ENCODE data around the gene MRTFA. TPM values are rescaled to one million over a fixed set of nuclear protein-coding genes. Genes with fewer than 3 reads are reported as not detected.

MRTFA gene
- polyA plus RNA-seq, 2 of the 4 experiments (the other 2 are of a cell fraction): 6.8 to 48.3 TPM

DNA sequence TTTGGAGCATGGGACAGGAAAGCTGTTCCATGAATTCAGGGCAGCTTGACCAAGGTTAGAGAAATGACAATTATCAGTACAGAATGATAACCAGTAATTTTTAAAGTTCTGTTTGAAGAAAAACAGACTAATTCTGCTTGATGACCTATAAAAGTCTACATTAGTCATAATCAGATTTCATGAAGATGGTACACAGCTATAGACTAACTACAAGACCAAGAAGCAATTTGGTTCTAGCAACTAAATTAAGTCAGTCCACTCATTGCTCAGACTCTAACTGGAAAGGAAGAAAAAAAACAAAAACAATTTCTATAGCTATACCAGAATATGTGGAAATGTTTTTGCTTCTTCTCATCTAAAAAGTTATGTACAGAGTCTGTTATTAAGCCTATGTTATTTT, 24.9 kb downstream of the MRTFA start:
- ChIA-PET CTCF (interaction anchor here (0.7 kb wide), 1 partner anchor 11 kb away, joined by 3 read pairs; no protein-coding TSS in a partner anchor), POLR2A (no interaction called here)
- no peak for ATAC-seq
- no peak for DNase-seq (ENCODE audit: low read depth in 1 of 2, low spot score in 1 of 2)
- Histone ChIP-seq H3K27ac (no peak overlapping the region), H3K4me1 (peaks cover 67% of the 10 kb centered on the region), H3K9me3 (no peaks in the 10 kb centered on the region), H3K4me3 (no peak overlapping the region), H3K4me2 (no peak overlapping the region)
- TF ChIP-seq CHD2 (IDR thresholded peaks at IDR 0.05; ENCODE audit: low read length, partially characterized antibody) (no peak), TP53 (CRISPR knock-in tag; IDR thresholded peaks at IDR 0.05) (no peak), JUN (IDR thresholded peaks at IDR 0.05) (no peak), PHF8 (IDR thresholded peaks at IDR 0.05; ENCODE audit: borderline replicate concordance, low read depth) (no peak), HOXB13 (CRISPR knock-in tag; IDR thresholded peaks at IDR 0.05; ENCODE audit: low read depth) (no peak), PBX3 (IDR thresholded peaks at IDR 0.05) (no peak), MAZ (IDR thresholded peaks at IDR 0.05; ENCODE audit: borderline replicate concordance, low read depth, low read length) (no peak), GATA3 (IDR thresholded peaks at IDR 0.05; ENCODE audit: borderline replicate concordance) (no peak), RAD21 (conservative IDR thresholded peaks at IDR 0.05 in 1 of 2, IDR thresholded peaks at IDR 0.05 in 1 of 2) (no peak), ZC3H11A (IDR thresholded peaks at IDR 0.05) (no peak), MYC (IDR thresholded peaks at IDR 0.05; ENCODE audit: borderline replicate concordance, low read length) (no peak), NFE2L2 (conservative IDR thresholded peaks at IDR 0.05; ENCODE audit: low read length) (no peak), HDAC2 (IDR thresholded peaks at IDR 0.05) (no peak), SREBF2 (IDR thresholded peaks at IDR 0.05) (no peak), RFX5 (IDR thresholded peaks at IDR 0.05) (no peak), NPAS2 (CRISPR knock-in tag; IDR thresholded peaks at IDR 0.05; ENCODE audit: borderline replicate concordance) (no peak)
- TF ChIP-seq, protein P1, sequence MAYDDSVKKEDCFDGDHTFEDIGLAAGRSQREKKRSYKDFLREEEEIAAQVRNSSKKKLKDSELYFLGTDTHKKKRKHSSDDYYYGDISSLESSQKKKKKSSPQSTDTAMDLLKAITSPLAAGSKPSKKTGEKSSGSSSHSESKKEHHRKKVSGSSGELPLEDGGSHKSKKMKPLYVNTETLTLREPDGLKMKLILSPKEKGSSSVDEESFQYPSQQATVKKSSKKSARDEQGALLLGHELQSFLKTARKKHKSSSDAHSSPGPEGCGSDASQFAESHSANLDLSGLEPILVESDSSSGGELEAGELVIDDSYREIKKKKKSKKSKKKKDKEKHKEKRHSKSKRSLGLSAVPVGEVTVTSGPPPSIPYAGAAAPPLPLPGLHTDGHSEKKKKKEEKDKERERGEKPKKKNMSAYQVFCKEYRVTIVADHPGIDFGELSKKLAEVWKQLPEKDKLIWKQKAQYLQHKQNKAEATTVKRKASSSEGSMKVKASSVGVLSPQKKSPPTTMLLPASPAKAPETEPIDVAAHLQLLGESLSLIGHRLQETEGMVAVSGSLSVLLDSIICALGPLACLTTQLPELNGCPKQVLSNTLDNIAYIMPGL (CRISPR knock-in tag; IDR thresholded peaks at IDR 0.05; ENCODE audit: borderline replicate concordance): no peak
- TF ChIP-seq, protein P2, sequence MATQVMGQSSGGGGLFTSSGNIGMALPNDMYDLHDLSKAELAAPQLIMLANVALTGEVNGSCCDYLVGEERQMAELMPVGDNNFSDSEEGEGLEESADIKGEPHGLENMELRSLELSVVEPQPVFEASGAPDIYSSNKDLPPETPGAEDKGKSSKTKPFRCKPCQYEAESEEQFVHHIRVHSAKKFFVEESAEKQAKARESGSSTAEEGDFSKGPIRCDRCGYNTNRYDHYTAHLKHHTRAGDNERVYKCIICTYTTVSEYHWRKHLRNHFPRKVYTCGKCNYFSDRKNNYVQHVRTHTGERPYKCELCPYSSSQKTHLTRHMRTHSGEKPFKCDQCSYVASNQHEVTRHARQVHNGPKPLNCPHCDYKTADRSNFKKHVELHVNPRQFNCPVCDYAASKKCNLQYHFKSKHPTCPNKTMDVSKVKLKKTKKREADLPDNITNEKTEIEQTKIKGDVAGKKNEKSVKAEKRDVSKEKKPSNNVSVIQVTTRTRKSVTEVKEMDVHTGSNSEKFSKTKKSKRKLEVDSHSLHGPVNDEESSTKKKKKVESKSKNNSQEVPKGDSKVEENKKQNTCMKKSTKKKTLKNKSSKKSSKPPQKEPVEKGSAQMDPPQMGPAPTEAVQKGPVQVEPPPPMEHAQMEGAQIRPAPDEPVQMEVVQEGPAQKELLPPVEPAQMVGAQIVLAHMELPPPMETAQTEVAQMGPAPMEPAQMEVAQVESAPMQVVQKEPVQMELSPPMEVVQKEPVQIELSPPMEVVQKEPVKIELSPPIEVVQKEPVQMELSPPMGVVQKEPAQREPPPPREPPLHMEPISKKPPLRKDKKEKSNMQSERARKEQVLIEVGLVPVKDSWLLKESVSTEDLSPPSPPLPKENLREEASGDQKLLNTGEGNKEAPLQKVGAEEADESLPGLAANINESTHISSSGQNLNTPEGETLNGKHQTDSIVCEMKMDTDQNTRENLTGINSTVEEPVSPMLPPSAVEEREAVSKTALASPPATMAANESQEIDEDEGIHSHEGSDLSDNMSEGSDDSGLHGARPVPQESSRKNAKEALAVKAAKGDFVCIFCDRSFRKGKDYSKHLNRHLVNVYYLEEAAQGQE (IDR thresholded peaks at IDR 0.05): no peak
- TF ChIP-seq, protein P3, sequence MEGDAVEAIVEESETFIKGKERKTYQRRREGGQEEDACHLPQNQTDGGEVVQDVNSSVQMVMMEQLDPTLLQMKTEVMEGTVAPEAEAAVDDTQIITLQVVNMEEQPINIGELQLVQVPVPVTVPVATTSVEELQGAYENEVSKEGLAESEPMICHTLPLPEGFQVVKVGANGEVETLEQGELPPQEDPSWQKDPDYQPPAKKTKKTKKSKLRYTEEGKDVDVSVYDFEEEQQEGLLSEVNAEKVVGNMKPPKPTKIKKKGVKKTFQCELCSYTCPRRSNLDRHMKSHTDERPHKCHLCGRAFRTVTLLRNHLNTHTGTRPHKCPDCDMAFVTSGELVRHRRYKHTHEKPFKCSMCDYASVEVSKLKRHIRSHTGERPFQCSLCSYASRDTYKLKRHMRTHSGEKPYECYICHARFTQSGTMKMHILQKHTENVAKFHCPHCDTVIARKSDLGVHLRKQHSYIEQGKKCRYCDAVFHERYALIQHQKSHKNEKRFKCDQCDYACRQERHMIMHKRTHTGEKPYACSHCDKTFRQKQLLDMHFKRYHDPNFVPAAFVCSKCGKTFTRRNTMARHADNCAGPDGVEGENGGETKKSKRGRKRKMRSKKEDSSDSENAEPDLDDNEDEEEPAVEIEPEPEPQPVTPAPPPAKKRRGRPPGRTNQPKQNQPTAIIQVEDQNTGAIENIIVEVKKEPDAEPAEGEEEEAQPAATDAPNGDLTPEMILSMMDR (IDR thresholded peaks at IDR 0.05): no peak
- TF ChIP-seq, protein P4, sequence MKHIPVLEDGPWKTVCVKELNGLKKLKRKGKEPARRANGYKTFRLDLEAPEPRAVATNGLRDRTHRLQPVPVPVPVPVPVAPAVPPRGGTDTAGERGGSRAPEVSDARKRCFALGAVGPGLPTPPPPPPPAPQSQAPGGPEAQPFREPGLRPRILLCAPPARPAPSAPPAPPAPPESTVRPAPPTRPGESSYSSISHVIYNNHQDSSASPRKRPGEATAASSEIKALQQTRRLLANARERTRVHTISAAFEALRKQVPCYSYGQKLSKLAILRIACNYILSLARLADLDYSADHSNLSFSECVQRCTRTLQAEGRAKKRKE (CRISPR knock-in tag; IDR thresholded peaks at IDR 0.05; ENCODE audit: low read depth): no peak
- FAIRE-seq: no peak

Measured in A549 (cell line).